ENCODE results near the gene KLHL6. TPM values are rescaled to one million over a fixed set of nuclear protein-coding genes. Genes with fewer than 3 reads are reported as not detected.

Gene KLHL6
- total RNA-seq, 4 donors from 2014 or later, result 0.10 to 1.4 (median 0.39) TPM

DNA sequence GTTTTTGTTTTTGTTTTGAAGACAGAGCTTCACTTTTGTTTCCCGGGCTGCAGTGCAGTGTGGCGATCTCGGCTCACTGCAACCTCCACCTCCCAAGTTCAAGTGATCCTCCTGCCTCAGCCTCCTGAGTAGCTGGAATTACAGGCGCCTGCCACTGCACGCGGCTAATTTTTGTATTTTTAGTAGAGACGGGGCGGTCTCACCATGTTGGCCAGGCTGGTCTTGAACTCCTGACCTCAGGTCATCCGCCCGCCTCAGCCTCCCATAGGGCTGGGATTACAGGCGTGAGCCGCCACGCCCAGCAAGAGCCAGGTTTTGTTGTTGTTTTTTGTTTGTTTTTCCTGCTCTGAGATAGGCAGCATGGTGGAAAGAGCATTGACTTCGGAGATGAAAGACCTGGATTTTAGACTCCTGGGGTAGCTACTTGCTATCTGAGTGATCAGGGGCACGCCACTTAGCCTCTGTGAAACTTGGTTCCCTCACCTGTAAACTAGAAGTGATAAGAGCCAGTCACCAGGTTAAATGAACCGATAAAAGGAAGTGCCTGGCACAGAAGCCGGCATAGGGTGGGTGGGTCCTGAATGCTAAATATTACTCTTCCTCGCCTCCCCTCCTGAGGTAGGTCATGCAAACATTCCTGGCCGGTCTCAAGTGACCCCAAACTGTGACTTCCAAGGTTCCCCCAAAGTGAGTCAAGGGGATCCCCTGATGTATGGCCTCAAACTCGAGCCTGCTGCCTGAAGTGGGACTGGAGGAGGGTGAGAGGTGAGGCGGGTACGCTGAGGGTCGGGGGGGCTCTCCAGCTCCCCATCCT lies 64.2 kb downstream of the KLHL6 start:
- peak; percentile 20 to 44 for DNase-seq (ENCODE audit: low spot score in 2 of 2)
- Histone ChIP-seq H3K27ac (no peak overlapping the region), H3K4me1 (peaks cover 2% of the 10 kb centered on the region), H3K4me3 (no peak overlapping the region), H3K9me3 (no peaks in the 10 kb centered on the region), H3K27me3 (no peaks in the 10 kb centered on the region), H3K36me3 (no peaks in the 10 kb centered on the region)
- 81% methylated on average over 23 of the region's 23 CpGs for WGBS
- TF ChIP-seq POLR2AphosphoS5 (IDR thresholded peaks at IDR 0.05) (no peak), EP300 (IDR thresholded peaks at IDR 0.05) (no peak), POLR2A (IDR thresholded peaks at IDR 0.05) (no peak)
- TF ChIP-seq, protein P1, sequence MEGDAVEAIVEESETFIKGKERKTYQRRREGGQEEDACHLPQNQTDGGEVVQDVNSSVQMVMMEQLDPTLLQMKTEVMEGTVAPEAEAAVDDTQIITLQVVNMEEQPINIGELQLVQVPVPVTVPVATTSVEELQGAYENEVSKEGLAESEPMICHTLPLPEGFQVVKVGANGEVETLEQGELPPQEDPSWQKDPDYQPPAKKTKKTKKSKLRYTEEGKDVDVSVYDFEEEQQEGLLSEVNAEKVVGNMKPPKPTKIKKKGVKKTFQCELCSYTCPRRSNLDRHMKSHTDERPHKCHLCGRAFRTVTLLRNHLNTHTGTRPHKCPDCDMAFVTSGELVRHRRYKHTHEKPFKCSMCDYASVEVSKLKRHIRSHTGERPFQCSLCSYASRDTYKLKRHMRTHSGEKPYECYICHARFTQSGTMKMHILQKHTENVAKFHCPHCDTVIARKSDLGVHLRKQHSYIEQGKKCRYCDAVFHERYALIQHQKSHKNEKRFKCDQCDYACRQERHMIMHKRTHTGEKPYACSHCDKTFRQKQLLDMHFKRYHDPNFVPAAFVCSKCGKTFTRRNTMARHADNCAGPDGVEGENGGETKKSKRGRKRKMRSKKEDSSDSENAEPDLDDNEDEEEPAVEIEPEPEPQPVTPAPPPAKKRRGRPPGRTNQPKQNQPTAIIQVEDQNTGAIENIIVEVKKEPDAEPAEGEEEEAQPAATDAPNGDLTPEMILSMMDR (IDR thresholded peaks at IDR 0.05), result no peak

- no peak overlapping the region for H3K27ac ChIP-seq
- no peaks in the 10 kb centered on the region for H3K36me3 ChIP-seq
- H3K4me1 ChIP-seq, result peaks cover 2% of the 10 kb centered on the region
- H3K9me3 ChIP-seq, result no peaks in the 10 kb centered on the region
- H3K27me3 ChIP-seq, result no peaks in the 10 kb centered on the region
- TF ChIP-seq EP300 (IDR thresholded peaks at IDR 0.05) (no peak), POLR2AphosphoS5 (IDR thresholded peaks at IDR 0.05) (no peak), POLR2A (IDR thresholded peaks at IDR 0.05) (no peak)
- TF ChIP-seq, protein P1 (IDR thresholded peaks at IDR 0.05), result no peak
- H3K4me3 ChIP-seq, result no peak overlapping the region
- DNase-seq (ENCODE audit: low spot score in 2 of 2), result peak in 1 of 2 donors; percentile 17
- 51% methylated on average over 6 of the region's 6 CpGs for WGBS
These were observed 64.9 kb downstream of the KLHL6 start for GRCh38 chr3:183490653-183491052.

- no peak overlapping the region for H3K4me3 ChIP-seq
- TF ChIP-seq EP300 (IDR thresholded peaks at IDR 0.05), result no peak
- TF ChIP-seq, protein P1 (IDR thresholded peaks at IDR 0.05), result no peak
- no peaks in the 10 kb centered on the region for H3K9me3 ChIP-seq
- DNase-seq (ENCODE audit: low spot score in 2 of 2), result peak in 1 of 2 donors; percentile 35
- peaks cover 2% of the 10 kb centered on the region for H3K4me1 ChIP-seq
- H3K36me3 ChIP-seq, result no peaks in the 10 kb centered on the region
- 81% methylated on average over 9 of the region's 9 CpGs for WGBS
- no peak overlapping the region for H3K27ac ChIP-seq
- no peaks in the 10 kb centered on the region for H3K27me3 ChIP-seq
These were observed 65.3 kb downstream of the KLHL6 start for GRCh38 chr3:183490211-183490601.

- Histone ChIP-seq H3K4me3 (no peak overlapping the region), H3K4me1 (peaks cover 2% of the 10 kb centered on the region), H3K36me3 (no peaks in the 10 kb centered on the region), H3K27ac (no peak overlapping the region), H3K9me3 (no peaks in the 10 kb centered on the region), H3K27me3 (no peaks in the 10 kb centered on the region)
- 57% methylated on average over 6 of the region's 6 CpGs for WGBS
- no peak for DNase-seq (ENCODE audit: low spot score in 2 of 2)
- no peak for TF ChIP-seq EP300 (IDR thresholded peaks at IDR 0.05)
- TF ChIP-seq, protein P1 (IDR thresholded peaks at IDR 0.05), result no peak
- TF ChIP-seq POLR2AphosphoS5 (IDR thresholded peaks at IDR 0.05), result no peak
- TF ChIP-seq POLR2A (IDR thresholded peaks at IDR 0.05), result no peak
These were observed 65.9 kb downstream of the KLHL6 start for GRCh38 chr3:183489455-183490210.

- DNase-seq (ENCODE audit: low spot score in 2 of 2), result peak in 1 of 2 donors; percentile 35
- no peak for TF ChIP-seq POLR2AphosphoS5 (IDR thresholded peaks at IDR 0.05)
- TF ChIP-seq POLR2A (IDR thresholded peaks at IDR 0.05), result no peak
- TF ChIP-seq, protein P1 (IDR thresholded peaks at IDR 0.05), result no peak
- TF ChIP-seq EP300 (IDR thresholded peaks at IDR 0.05), result no peak
- 75% methylated on average over 3 of the region's 3 CpGs for WGBS
- H3K9me3 ChIP-seq, result no peaks in the 10 kb centered on the region
- H3K27ac ChIP-seq, result no peak overlapping the region
- H3K4me1 ChIP-seq, result peaks cover 2% of the 10 kb centered on the region
- no peak overlapping the region for H3K4me3 ChIP-seq
- no peaks in the 10 kb centered on the region for H3K27me3 ChIP-seq
- no peaks in the 10 kb centered on the region for H3K36me3 ChIP-seq
These were observed 67.2 kb downstream of the KLHL6 start for GRCh38 chr3:183488343-183488742.

Measured in suprapubic skin (tissue), 4 donors.